Mesenteric fat pad (tissue), 1 donor: ENCODE results near the gene NUAK1. TPM values are rescaled to one million over a fixed set of nuclear protein-coding genes. Genes with fewer than 3 reads are reported as not detected.

Experiments used
- DNase-seq: peaks from one replicate; pipeline ENCODE4 v3.0.0-alpha.2; 2020; ENCODE audit warnings: low spot score
- total RNA-seq: library from RNA; stranded (reverse); fragmentation: NEBNext Ultra II Directional; extraction: Animal tissue kit (Norgen Biotek cat#: 25700); gene quantifications from one replicate; pipeline ENCODE4 v1.2.1, GENCODE V29; 2021
- donor health status: DM: yes; HTN: yes; CAD: no.

Gene NUAK1
- total RNA-seq, 1 donor from 2014 or later: 54.4 TPM

DNA sequence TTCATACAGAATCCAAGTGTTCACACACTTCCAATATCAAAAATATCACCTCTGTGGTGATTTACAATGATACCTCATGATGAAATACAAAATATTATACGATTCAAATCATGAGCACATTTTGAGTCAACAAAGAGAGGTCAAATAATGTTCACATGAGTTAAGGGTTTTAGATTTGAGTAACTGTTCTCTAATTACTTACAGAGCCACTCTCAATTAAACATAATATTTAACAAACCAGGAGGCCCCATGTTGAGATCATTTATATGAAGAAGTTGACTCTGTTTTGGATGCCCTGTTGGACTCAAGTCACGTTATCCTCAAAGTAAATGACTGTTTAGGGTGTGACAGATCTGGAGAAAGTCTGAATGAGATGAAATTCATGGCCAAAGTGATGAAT, 53.5 kb downstream of the NUAK1 start:
- DNase-seq: no peak

DNA sequence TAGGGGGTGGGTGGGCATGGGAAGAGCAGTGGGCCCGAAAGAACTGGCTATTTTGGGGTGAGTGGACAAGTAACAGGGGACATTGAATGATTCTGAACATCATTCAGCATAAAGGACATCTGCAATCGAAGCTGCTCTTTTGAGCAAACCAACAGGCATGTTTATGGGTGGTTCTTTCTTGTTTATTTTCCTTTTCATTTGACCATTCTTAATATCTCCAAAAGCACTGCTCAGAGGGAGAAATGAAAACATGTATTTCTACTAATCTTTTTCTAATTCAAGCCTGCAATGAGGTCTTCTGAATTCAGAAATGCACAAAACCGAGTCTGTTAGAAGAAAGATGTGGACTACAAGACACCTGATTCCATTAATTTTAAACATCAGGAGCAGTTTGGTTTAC, 54.0 kb downstream of the NUAK1 start:
- no peak for DNase-seq

DNA sequence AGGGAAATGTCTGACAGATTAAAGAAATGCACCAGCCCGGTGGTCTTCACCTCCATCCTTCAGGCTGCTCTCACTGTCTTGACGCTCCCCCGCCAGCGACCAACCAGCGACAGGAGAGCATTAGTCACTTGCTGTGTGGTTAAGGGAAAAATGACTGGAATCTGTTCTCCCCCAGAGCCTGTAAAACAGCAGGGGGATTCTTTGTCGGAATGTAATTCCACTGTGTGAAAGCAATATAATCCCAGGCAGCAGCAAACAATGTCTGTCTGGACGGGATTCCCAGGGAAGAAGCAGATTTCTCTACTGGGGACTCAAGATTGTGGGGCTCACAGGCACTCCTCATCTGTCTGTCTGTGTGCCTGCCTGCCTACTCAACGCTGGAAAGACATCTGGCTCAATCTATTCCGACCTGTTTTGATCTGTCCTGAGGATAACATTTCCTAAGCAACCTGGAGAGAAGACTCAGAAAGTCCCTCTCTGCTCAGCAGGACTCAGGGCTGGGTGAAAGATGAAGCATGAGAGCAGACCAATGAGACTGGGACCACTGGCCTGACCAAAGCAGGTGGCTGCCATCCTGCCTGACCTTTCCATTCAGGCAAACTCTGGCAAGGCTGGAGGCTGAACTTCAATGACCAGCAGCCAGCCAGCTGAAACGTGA, 54.6 kb downstream of the NUAK1 start:
- no peak for DNase-seq

DNA sequence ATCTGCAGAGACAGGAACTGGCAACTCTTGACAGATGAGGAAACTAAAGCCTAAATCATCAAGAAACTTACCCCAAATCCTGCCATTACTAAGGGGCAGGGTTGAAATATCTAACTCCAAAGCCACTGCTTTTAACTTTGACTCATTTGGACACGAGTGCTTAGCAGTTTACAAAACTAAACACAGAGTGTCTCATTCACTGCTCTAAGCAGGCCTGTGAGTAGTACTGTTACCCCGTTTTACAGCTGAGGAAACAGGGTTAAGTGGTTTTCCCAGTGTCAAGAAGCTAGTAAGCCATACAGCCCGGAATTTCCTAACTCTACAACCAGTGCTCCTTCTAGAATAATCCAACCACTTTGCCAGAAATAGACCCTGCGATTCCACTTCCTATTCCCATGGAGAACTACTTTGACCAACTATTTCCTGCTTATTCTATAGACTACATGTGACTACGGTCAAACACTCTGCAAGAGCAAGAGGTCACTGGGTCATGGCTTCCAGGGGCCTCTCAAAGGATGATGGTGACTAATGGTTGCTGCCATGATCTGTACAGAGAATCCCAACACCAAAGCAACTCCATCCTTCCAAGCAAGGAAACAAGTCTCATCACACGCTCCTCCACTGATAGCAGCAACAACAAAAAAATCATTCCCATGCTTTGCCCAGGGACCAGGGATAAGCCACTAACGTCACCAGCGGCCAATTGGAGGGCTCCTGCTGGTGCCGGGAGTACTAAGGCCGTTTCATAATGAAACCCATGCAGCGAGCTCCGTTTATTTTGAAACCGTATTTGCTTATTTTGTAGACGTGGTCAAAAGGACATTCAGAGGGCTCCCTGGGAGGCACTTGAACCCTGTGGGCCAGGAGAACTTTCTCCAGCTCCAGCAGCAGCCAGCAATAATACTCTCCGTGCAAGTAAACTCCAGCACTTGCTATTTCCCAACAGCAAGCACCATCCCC, 56.3 kb downstream of the NUAK1 start:
- no peak for DNase-seq

DNA sequence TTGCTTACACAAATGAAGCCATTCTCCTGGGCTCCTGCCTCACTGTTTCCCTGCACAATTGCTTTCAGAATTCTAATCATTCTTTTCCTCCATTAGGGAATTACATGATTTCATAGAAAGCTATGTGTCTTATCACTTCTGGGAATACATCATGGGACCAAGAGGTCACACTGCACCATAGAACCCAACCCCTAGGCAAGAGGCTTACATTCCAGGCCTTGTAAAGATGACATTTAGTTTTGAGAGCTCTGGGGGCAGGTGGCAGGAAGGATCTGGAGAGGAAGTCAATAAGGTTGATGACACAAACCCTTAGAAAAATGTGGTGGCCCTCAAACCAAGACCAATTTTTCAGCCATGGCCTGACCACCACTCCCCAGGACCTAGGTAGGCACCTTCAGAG, 57.1 kb downstream of the NUAK1 start:
- DNase-seq: no peak

DNA sequence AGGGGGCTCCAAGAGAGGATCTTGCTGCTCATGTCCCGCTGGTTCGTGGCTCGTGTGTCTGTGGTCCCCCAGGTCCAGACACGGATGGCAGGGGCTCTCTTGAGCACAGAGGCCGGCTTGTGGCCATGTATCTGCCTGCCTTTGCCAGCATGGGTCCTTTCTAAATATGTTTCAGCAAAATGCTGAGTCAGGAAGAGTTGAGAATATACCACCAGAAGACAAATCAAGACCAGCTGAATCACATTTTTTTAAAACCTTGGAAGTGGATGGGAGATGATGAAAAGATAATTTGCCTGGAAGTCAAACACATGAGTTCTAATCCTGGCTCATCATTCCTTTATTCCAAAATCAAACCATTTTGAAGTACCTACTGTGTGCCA, 58.0 kb downstream of the NUAK1 start:
- no peak for DNase-seq

DNA sequence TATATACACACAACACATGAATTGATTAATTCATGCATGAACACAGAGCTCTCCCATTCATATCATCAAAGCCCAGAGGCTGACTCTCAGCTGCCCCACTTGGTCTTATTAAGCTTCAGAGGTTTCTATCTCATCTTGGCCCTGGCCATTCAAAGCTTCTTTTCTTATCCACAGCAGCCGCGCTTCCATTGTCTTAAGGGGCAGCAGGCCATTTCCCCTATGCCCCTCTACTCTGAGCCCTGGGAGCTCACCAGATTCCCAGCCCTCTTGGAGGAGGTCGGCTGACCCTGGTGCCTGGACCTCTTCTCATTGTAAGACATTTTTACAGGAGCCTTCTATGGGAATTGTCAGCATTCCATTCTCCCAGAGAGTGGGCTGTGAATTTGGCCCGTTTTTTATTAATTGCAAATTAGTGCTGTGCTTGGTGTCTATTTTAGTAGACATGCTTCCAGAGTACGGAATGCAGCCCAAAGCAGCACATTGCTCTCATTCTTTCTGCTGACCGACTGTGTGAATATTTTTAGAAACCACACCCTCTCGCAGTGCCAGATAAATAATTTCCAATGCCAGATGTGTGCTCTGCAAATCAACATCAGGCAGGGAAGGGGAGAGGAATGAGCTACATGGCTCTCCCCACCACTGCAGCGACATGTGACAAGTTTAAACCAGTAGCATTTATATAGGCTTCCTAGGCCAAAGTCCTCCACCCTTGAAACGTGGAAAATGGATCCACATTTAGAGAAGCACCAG, 58.5 kb downstream of the NUAK1 start:
- no peak for DNase-seq

DNA sequence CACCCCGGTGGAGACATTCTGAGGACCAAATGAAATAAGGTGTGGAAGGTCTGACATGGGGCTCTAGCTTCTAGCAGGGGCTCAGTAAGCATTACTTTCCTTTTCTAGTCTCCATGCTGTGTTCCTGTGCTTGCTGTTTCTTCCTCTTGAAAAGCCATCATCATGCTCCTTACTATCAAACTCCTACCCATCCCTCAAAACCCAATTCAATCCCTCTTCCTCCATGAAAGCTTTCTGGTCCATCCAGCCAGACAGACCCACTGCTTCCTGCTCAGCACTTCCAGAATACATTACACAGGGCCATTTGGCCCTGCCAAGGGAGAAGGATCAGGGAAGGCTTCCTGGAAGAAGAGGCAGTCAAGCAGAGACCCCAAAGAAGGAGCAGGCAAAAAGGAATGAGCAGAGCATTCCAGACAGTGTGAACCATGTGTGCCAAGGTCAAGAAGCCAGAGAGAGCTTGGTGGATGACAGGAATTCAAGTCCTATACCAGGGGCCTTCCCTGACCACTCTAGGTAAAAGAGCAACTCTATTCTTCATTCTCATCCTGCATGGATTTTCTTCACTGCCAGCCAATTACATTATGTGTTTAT, 59.5 kb downstream of the NUAK1 start:
- no peak for DNase-seq

DNA sequence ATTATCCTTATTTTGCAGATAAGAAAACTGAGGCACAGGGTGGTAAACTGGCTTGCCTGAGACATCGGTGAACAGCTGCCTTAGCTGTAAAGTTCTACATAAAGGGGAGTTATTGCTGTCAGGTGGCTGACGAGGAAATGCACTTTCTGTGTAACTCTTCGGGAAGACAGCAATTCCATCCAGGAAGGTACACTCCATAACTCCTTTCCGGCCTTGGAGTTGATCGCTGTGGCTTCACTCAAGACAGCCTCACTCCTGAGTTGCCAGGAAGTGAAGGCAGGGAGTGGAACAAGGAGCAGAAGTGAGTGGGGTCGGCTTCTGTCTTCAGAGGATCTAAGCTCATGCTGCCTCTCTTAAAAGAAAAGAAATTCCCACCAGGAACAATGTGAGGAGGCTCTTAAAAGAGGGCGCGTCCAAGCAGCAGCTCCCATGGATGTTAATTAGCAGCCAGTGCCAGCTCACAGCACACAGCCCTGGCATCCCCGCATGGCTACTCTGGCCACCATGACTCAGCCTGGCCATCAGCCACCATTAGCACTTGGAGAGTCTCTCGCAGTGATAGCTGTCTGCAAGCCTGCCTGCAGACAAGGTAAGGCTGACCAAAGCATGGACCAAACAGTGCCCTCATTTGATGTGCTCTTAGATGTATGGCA, 60.3 kb downstream of the NUAK1 start:
- no peak for DNase-seq

DNA sequence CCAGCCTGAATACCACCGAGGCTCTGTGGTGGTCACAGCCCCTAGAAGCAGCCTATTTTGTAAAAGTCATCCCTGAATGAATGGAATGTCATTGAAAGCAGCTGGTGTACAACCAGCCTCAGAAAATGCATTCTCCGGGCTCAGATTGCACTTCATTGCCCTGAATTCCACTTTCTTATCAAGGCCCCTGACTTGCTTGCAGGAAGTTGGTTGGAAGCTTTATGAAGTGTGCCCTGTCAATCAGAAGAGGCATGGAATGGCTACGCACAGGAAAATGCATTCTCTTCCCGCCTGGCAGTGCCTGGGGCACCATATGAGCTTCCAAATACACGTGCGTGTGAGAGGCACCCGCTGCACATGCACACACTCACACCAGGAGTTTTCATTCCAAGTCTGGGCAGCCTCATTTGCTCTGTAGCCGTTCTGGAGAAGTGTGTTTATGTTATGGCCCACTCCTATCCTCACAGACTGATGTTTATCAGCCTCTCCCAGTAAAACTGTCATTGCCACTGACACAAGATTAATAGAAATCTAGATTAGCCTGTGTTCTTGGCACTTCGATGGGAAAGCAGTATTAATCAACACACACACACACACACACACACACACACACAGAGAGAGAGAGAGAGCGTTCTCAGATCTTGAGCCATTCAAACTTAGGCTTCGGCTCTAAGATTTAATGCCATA, 63.9 kb downstream of the NUAK1 start:
- no peak for DNase-seq

DNA sequence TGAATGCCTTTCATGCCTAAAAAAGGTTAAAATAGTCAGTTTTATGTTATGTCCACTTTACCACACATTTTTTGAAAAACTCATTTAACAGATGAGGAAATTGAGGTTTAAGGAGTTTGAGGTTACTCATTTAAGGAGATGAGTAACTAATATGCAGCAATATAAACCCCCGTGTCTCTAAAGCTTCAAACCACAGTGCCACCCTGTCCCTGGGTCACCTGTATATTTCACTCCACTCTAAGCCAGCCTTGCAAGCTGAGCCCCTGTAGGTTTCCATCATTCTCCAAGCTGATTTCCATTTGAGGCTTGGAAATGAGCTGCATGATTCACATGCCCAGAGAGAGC, 64.4 kb downstream of the NUAK1 start:
- DNase-seq: no peak

DNA sequence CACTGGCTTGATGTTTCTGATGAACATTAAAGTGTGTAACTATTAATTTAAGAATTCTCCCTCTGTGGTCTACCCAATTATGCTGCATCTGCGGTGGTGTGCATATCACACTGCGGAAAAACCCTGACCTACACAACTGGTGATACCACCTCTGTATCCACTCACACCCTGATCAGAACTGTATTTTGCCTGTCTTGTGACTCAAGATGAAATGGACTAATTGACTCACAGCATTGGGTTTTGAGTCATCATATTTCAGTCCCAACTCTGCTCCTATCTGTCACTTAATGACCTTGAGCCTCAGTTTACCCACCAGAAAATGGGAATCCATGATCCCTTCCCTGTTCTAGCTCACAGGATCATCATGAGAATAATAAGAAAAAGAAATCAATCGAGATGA, 65.6 kb downstream of the NUAK1 start:
- DNase-seq: no peak

DNA sequence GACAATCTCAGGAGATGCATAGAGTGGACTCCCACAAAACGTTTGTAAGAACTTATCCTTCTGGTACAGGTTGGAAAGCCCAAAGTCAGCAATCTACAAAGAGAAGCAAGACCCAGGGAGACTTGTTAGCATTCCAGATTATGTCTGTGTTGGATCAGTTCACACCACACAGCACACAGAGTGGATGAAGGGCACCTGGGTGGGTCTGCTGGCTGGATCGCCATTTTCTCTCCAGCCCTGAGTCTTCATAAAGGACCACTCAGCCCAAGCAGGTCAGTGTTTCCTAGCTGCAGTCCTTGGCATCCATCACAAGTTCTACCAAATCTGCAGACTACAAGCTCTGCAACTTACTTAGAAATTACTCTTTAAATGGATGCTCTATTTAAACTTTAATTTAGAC, 66.0 kb downstream of the NUAK1 start:
- DNase-seq: no peak

DNA sequence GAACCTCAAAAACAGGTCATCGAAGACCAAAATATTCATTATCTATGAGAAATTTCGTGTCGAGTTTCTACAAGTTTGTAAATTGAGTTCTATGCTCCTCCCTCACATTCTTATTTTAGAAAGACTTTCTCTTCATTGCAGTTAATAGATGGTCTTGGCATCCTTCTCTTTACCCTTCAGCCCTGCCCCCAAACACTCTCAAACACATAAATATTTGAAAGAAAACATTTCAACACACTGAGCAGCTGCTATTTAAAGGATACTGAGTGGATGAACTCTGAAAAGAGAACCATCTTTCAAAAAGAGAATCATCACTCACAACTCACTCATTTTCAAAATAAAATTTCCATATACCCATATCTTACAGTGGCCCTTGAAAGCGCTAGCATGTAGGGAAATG, 67.1 kb downstream of the NUAK1 start:
- DNase-seq: no peak

DNA sequence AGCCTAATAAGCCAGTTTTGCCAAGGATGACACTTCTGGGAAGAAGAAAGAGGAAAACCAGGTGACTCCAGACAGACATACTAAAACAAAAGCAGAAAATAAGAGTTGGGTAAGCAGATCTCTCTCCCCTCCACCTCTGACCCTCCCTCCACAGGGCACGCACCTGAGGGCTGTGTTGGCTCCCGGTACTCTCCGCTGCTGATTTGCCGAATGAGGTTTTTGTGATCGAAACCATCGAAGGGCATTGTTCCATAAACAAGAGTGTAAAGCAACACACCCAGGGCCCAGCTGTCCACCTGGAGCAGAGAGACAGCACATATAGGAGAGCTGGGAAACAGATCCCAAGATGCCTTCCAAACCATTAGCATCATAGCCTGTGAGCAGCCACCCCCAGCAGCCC, 68.1 kb downstream of the NUAK1 start:
- no peak for DNase-seq

DNA sequence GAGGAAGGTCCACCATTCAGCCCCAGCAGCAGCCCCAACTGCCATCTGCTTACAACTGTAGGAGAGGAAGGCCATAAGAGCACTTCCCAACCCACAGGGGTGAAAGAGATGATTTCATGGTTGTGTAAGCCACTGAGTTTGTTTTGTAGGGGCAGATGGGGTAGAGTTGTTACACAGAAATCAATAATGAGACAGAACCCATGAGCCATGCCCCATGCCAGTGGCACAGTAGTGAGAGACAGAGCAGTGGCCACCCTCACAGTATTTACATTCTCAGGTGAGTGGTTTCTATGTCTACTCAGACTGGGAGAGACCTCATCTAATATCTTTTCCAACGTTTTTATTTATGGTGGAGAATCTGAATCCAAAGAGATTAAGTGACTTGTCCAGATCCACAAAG, 68.6 kb downstream of the NUAK1 start:
- DNase-seq: no peak

DNA sequence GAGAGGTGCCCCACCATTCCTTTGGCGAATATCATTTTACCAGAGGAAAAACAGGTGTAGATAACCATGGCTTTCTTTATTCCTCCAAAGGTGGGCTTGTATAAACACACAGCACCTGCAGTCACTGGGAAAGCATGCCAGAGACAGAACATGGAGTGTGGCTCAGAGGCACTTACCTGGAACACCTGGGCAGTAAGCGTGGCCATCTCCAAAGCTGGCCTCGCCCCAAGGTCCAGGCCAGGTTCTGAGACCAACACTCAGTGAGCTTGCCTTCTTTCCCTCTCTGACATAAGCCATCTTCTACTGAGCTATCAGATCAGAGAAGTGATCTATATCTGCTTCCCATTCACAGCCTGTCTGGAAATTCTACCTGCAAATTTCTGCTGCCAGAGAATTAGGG, 70.5 kb downstream of the NUAK1 start:
- DNase-seq: no peak

DNA sequence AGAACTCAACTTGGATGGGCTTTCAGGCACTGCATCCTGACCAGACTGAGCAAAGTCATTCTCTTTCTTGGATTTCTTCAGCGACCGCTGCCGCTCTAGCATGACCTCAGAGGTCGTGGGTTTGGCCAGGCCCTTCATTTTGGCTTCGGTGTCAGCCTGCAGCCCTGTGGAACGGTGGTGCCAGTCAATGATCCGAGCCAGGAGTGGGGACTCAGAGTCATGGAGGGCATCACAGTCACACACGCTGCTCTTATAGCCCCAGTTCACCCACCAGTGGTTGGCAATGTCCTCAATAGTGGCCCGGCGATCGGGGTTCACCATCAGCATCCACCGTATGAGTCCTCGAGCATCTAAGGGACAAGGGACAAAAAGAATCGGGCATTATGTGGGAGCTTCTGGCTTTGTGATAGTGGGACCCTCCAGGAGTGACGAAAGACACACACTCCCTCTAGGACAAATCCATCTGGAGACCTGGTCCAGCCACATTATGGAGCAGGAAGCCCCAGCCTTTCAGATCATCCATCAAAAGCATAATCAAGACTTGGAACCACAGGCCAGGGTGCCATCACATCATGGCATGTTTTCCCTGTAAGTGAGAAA, 71.0 kb downstream of the NUAK1 start:
- no peak for DNase-seq

DNA sequence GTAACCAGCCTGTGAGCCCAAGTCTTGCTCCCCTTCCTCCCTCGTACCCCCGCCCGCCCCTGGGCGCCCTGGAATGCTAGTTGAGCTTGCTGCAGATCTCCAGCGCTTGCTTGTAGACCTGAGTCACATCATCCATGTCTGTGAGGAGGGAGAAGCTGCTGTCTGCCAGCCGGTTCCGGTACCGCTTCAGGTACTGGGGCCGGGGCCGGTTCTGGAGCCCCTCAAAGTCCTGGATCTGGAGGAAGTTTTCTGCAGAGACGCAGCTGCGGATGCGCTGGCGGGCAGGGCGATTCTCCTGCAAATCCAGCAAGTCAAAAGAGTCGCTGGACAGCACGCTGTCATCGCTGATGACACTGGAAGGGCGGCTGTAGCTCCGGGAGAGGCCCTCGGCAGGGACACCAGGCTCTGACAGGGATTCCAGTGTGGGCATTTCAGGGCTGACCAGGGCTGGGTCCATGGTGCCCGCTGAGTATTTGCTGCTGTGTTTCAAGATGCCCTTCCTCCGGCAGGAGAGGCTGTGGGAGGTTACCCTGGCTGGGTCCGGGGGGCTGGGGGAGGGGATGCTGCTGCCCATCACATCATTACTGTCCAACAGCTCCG, 71.9 kb downstream of the NUAK1 start:
- DNase-seq: no peak
